ENCODE data around the gene NHERF1. TPM values are rescaled to one million over a fixed set of nuclear protein-coding genes. Genes with fewer than 3 reads are reported as not detected.
A peak's percentile ranks its signal among the peaks of the same experiment; 100 is the strongest.

NHERF1 gene
- total RNA-seq, 1 donor from 2014 or later = 108 TPM

GRCh38 chr17:74737299-74738050, 11.0 kb upstream of the NHERF1 start:
- peaks cover 28% of the 10 kb centered on the region for H3K27me3 Mint-ChIP-seq (ENCODE audit: low read depth)
- H3K4me1 Mint-ChIP-seq (ENCODE audit: low read depth) = peaks cover 19% of the 10 kb centered on the region
- H3K27ac Mint-ChIP-seq (ENCODE audit: unreplicated experiment) = no peak overlapping the region
- no peaks in the 10 kb centered on the region for H3K9me3 Mint-ChIP-seq (ENCODE audit: low read depth)
- no peaks in the 10 kb centered on the region for H3K36me3 Mint-ChIP-seq (ENCODE audit: low read depth)
- H3K4me3 Mint-ChIP-seq (ENCODE audit: unreplicated experiment) = peak overlapping the region; percentile 19
- TF ChIP-seq, protein P1, sequence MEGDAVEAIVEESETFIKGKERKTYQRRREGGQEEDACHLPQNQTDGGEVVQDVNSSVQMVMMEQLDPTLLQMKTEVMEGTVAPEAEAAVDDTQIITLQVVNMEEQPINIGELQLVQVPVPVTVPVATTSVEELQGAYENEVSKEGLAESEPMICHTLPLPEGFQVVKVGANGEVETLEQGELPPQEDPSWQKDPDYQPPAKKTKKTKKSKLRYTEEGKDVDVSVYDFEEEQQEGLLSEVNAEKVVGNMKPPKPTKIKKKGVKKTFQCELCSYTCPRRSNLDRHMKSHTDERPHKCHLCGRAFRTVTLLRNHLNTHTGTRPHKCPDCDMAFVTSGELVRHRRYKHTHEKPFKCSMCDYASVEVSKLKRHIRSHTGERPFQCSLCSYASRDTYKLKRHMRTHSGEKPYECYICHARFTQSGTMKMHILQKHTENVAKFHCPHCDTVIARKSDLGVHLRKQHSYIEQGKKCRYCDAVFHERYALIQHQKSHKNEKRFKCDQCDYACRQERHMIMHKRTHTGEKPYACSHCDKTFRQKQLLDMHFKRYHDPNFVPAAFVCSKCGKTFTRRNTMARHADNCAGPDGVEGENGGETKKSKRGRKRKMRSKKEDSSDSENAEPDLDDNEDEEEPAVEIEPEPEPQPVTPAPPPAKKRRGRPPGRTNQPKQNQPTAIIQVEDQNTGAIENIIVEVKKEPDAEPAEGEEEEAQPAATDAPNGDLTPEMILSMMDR (IDR thresholded peaks at IDR 0.05) = peak; percentile 73
- DNase-seq (ENCODE audit: low spot score) = peak; percentile 72

- TF ChIP-seq, protein P1 (IDR thresholded peaks at IDR 0.05) = no peak
- no peak overlapping the region for H3K27ac Mint-ChIP-seq (ENCODE audit: unreplicated experiment)
- no peaks in the 10 kb centered on the region for H3K9me3 Mint-ChIP-seq (ENCODE audit: low read depth)
- no peaks in the 10 kb centered on the region for H3K36me3 Mint-ChIP-seq (ENCODE audit: low read depth)
- peaks cover 25% of the 10 kb centered on the region for H3K4me1 Mint-ChIP-seq (ENCODE audit: low read depth)
- H3K4me3 Mint-ChIP-seq (ENCODE audit: unreplicated experiment) = no peak overlapping the region
- peaks cover 28% of the 10 kb centered on the region for H3K27me3 Mint-ChIP-seq (ENCODE audit: low read depth)
- peak; percentile 68 for DNase-seq (ENCODE audit: low spot score)
These were observed 10.1 kb upstream of the NHERF1 start for GRCh38 chr17:74738051-74738996.

DNA sequence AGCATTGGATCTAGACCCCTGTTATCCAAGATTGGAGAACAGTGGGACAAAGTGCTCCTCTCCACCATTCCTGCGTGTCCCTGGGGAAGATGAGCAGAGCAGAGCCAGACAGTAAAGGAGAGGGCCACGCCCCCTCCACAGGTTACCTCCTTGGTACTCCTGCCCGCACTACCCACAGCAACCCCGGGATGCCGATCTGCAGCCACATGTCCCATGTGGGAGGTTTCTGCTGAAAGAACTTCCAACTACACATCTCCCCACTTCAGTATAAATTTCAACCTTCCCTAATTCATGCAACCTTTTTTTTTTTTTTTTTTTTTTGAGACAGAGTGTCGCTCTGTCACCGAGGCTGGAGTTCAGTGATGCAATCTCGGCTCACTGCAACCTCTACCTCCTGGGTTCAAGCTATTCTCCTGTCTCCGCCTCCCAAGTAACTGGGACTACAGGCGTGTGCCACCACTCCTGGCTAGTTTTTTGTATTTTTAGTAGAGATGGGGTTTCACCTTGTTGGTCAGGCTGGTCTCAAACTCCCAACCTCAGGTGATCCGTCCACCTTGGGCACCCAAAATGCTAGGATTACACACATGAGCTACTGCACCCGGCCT, 9.1 kb upstream of the NHERF1 start:
- TF ChIP-seq, protein P1 (IDR thresholded peaks at IDR 0.05) = no peak
- Mint-ChIP-seq H3K27ac (ENCODE audit: unreplicated experiment) (no peak overlapping the region), H3K4me1 (ENCODE audit: low read depth) (peaks cover 25% of the 10 kb centered on the region), H3K27me3 (ENCODE audit: low read depth) (peaks cover 30% of the 10 kb centered on the region), H3K36me3 (ENCODE audit: low read depth) (no peaks in the 10 kb centered on the region), H3K4me3 (ENCODE audit: unreplicated experiment) (no peak overlapping the region), H3K9me3 (ENCODE audit: low read depth) (no peaks in the 10 kb centered on the region)
- peak; percentile 59 for DNase-seq (ENCODE audit: low spot score)

- H3K27ac Mint-ChIP-seq (ENCODE audit: unreplicated experiment) = no peak overlapping the region
- DNase-seq (ENCODE audit: low spot score) = no peak
- H3K4me3 Mint-ChIP-seq (ENCODE audit: unreplicated experiment) = no peak overlapping the region
- TF ChIP-seq, protein P1 (IDR thresholded peaks at IDR 0.05) = no peak
- peaks cover 30% of the 10 kb centered on the region for H3K27me3 Mint-ChIP-seq (ENCODE audit: low read depth)
- no peaks in the 10 kb centered on the region for H3K36me3 Mint-ChIP-seq (ENCODE audit: low read depth)
- no peaks in the 10 kb centered on the region for H3K9me3 Mint-ChIP-seq (ENCODE audit: low read depth)
- peaks cover 29% of the 10 kb centered on the region for H3K4me1 Mint-ChIP-seq (ENCODE audit: low read depth)
These were observed 8.3 kb upstream of the NHERF1 start for GRCh38 chr17:74740173-74740572.

Measured in chondrocyte (in vitro differentiated cells).